ENCODE results near the gene KIF21B. TPM values are rescaled to one million over a fixed set of nuclear protein-coding genes. Genes with fewer than 3 reads are reported as not detected.
"Not testable (repeated sequence)": the region's sequence is repeated elsewhere in the genome, so short reads cannot be mapped to it uniquely, and the experiment has no call there.

KIF21B gene
- total RNA-seq, 6 experiments from 2014 or later: 0.75 to 4.4 (median 1.4) TPM

DNA sequence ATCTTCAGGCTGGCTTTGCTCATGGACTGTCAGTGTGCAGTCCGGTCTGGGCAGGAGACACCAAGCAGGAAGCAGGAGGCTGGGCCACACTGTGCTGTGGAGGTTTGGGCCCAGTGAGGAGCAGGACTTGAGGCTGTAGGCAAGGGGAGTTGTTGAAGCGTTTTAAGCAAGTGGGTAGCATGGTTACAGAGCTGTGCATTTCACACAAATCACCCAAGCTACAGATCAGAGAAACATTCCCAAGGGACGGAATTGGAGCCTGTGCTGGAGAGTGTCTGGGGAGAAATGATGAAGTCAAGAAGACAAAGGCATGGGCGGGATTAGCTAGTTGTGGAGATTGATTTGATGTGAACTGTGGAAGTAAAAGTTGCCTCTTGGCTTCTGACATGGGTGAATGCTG is 60.9 kb downstream of the KIF21B start:
- Histone ChIP-seq H3K36me3 (no peaks in the 10 kb centered on the region), H3K9me3 (no peaks in the 10 kb centered on the region), H3K27me3 (no peaks in the 10 kb centered on the region), H3K27ac (no peak overlapping the region), H3K4me3 (no peak overlapping the region), H3K4me1 (no peaks in the 10 kb centered on the region)
- ATAC-seq (no peak), DNase-seq (peak in 1 of 3 donors; percentile 20)
- intact Hi-C loops (cut with DNase I): no loop called here
- WGBS (ENCODE audit: insufficient coverage, low coverage, low lambda C conversion rate, missing lambda C conversion rate): 76% methylated on average over 4 of the region's 4 CpGs
- TF ChIP-seq CTCF (IDR thresholded peaks at IDR 0.05) (no peak), POLR2A (IDR thresholded peaks at IDR 0.05) (no peak)

DNA sequence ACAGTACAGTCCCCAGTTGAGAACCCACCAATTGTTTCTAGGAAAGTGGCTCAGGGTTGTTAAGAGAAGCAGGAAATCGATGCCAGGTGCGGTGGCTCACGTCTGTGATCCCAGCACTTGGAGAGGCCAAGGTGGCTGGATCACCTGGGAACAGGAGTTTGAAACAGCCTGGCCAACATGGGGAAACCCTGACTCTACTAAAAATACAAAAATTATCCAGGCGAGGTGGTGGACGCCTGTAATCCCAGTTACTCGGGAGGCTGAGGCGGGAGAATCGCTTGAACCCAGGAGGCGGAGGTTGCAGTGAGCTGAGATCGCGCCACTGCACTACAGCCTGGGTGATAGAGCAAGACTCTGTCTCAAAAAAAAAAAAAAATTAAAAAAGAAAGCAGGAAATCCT is 61.4 kb downstream of the KIF21B start:
- ATAC-seq; intact Hi-C loops (cut with DNase I); H3K4me1 ChIP-seq; H3K4me3 ChIP-seq; H3K36me3 ChIP-seq; H3K9me3 ChIP-seq; H3K27me3 ChIP-seq; H3K27ac ChIP-seq: not testable (repeated sequence)
- peak in 1 of 3 donors; percentile 22 for DNase-seq
- WGBS (ENCODE audit: insufficient coverage, low coverage, low lambda C conversion rate, missing lambda C conversion rate): 88% methylated on average over 7 of the region's 11 CpGs

GRCh38 chr1:200960948-200961340 is 62.6 kb downstream of the KIF21B start:
- Histone ChIP-seq H3K4me3 (no peak overlapping the region), H3K27me3 (no peaks in the 10 kb centered on the region), H3K27ac (no peak overlapping the region), H3K9me3 (no peaks in the 10 kb centered on the region), H3K36me3 (no peaks in the 10 kb centered on the region), H3K4me1 (no peaks in the 10 kb centered on the region)
- ATAC-seq (no peak), DNase-seq (peak in 1 of 3 donors; percentile 14)
- 78% methylated on average over 4 of the region's 4 CpGs for WGBS (ENCODE audit: insufficient coverage, low coverage, low lambda C conversion rate, missing lambda C conversion rate)
- TF ChIP-seq POLR2A (IDR thresholded peaks at IDR 0.05) (no peak), CTCF (IDR thresholded peaks at IDR 0.05) (no peak)
- intact Hi-C loops (cut with DNase I): no loop called here

DNA sequence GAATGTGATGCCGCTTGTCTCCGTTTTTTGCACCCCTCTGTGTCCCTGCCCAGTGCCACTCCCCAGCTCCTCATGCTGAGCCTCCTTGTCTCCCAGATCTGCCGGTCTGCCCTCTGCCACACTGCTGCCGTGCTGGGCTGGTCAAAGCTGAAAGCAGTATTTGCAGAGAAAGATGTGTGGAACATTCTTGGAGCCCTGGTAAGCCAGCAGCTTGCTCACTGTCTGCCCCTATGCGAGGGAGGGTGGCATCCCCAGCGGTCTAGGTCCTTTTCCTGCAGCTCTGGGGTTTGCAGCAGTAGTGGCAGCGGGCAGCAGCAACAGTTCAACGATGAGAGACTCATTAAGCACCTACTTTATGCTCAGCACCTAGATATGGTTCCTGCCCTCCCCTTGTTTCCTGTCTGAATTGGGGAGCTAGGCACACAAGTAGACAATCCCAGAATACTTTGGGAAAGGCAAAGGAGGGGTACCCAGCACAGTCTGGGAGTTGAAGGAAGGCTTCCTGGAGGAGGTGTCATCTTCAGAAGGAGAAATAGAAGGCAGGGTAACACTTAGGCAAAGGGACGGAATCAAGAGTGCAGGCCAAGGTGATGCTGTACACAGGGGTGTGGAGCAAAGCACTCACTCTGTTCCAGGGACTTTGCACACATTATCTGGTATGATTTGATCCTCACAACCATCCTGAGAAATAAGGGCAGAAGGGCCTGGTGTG is 63.1 kb downstream of the KIF21B start:
- no peaks in the 10 kb centered on the region for H3K9me3 ChIP-seq
- no peaks in the 10 kb centered on the region for H3K4me1 ChIP-seq
- DNase-seq (peak in 1 of 3 donors; percentile 33), ATAC-seq (no peak)
- intact Hi-C loops (cut with DNase I): no loop called here
- 65% methylated on average over 5 of the region's 9 CpGs for WGBS (ENCODE audit: insufficient coverage, low coverage, low lambda C conversion rate, missing lambda C conversion rate)
- H3K36me3 ChIP-seq: no peaks in the 10 kb centered on the region
- no peaks in the 10 kb centered on the region for H3K27me3 ChIP-seq
- no peak for TF ChIP-seq CTCF (IDR thresholded peaks at IDR 0.05)
- no peak for TF ChIP-seq POLR2A (IDR thresholded peaks at IDR 0.05)
- H3K4me3 ChIP-seq: no peak overlapping the region
- no peak overlapping the region for H3K27ac ChIP-seq

GRCh38 chr1:200959411-200959921 is 64.0 kb downstream of the KIF21B start:
- peak in 1 of 3 donors; percentile 25 for DNase-seq
- Histone ChIP-seq H3K9me3 (no peaks in the 10 kb centered on the region), H3K36me3 (no peaks in the 10 kb centered on the region), H3K4me3 (no peak overlapping the region), H3K4me1 (no peaks in the 10 kb centered on the region), H3K27ac (no peak overlapping the region), H3K27me3 (no peaks in the 10 kb centered on the region)
- WGBS (ENCODE audit: insufficient coverage, low coverage, low lambda C conversion rate, missing lambda C conversion rate): 87% methylated on average over 6 of the region's 15 CpGs
- intact Hi-C loops (cut with DNase I): no loop called here
- no peak for ATAC-seq
- no peak for TF ChIP-seq POLR2A (IDR thresholded peaks at IDR 0.05)
- TF ChIP-seq CTCF (IDR thresholded peaks at IDR 0.05): no peak

Data from right lobe of liver (tissue), 6 donors.